Prostate gland (tissue), 2 donors: ENCODE measurements around the gene NTM.

Experiments
- POLR2A ChIP-seq: fragments of 450-650 bp; IDR thresholded peaks from one replicate; pipeline ENCODE4 v1.6.1; 2016; ENCODE audit warnings: antibody characterized with exemption, mild to moderate bottlenecking
- POLR2AphosphoS5 ChIP-seq: sonication (generic); formaldehyde crosslinking; IDR thresholded peaks from one replicate; pipeline ENCODE4 v1.6.1; 2017; ENCODE audit warnings: antibody characterized with exemption
- TF ChIP-seq, protein P1 (sequence below), 4 experiments: fragments of 200-600 bp in 2 of 4; fragments of 450-650 bp in 2 of 4; sonication (generic) in 2 of 4; IDR thresholded peaks; 1 replicate in 3 of 4; 2 replicates in 1 of 4; pipeline ENCODE4 v1.5.1; 2016 to 2019; ENCODE audit warnings: antibody characterized with exemption in 4 of 4, mild to moderate bottlenecking in 2 of 4, moderate library complexity in 2 of 4

DNA sequence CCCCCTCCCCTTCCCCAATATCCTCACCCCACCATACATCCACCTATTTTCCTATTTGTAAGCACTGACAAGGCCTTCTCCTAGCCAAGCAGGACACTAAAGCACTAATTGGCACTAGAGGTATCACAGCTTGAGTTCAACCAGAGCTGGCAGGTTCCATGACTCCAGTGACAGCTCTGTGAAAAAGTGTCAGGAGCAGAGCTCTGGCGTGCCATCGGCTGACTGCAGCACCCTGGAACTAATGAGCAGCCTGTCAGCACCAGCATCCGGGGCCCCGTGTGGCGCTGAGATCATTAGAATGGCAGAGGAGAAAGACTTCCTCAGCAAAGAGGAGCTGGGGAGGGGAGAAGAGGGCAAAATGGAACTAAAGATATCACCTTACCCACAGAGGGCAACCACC lies 847.4 kb downstream of the NTM start:
- TF ChIP-seq POLR2AphosphoS5 = no peak
- TF ChIP-seq, protein P1, sequence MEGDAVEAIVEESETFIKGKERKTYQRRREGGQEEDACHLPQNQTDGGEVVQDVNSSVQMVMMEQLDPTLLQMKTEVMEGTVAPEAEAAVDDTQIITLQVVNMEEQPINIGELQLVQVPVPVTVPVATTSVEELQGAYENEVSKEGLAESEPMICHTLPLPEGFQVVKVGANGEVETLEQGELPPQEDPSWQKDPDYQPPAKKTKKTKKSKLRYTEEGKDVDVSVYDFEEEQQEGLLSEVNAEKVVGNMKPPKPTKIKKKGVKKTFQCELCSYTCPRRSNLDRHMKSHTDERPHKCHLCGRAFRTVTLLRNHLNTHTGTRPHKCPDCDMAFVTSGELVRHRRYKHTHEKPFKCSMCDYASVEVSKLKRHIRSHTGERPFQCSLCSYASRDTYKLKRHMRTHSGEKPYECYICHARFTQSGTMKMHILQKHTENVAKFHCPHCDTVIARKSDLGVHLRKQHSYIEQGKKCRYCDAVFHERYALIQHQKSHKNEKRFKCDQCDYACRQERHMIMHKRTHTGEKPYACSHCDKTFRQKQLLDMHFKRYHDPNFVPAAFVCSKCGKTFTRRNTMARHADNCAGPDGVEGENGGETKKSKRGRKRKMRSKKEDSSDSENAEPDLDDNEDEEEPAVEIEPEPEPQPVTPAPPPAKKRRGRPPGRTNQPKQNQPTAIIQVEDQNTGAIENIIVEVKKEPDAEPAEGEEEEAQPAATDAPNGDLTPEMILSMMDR (IDR thresholded peaks at IDR 0.05) = no peak
- no peak for TF ChIP-seq POLR2A
